CD4-positive, alpha-beta memory T cell (primary cell): ENCODE measurements around the gene MB. TPM values are rescaled to one million over a fixed set of nuclear protein-coding genes. Genes with fewer than 3 reads are reported as not detected.

ENCODE experiments used
- CTCF ChIA-PET: fragments of 350-600 bp; sonication (Branson Sonifier 250); formaldehyde crosslinking; loops from one replicate; lab custom pipeline; 2021; ENCODE audit warnings: inconsistent platforms; ENCODE audit not compliant: partially characterized antibody; lab: Charles Lee
- POLR2A ChIA-PET: fragments of 350-600 bp; sonication (Branson Sonifier 250); formaldehyde crosslinking; loops from one replicate; lab custom pipeline; 2021; ENCODE audit not compliant: partially characterized antibody; lab: Charles Lee
- DNase-seq, 5 donors: peaks; one replicate each; pipeline versions ENCODE4 v3.0.0 to v3.0.0-alpha.2; 2020 to 2022; ENCODE audit warnings: mixed read lengths in 1 of 5
- H3K27ac ChIP-seq: one replicate; pipeline ENCODE4 v1.7.0; 2013; ENCODE audit warnings: low read depth, low read length
- H3K27me3 ChIP-seq: 2 replicates; pipeline ENCODE4 v1.7.0; 2013; ENCODE audit warnings: mild to moderate bottlenecking, low read length, moderate library complexity; ENCODE audit not compliant: insufficient read depth
- H3K36me3 ChIP-seq: 2 replicates; pipeline ENCODE4 v1.7.0; 2013; ENCODE audit warnings: mild to moderate bottlenecking, low read length, moderate library complexity; ENCODE audit not compliant: insufficient read depth
- H3K4me1 ChIP-seq: 2 replicates; pipeline ENCODE4 v1.7.0; 2013; ENCODE audit warnings: mild to moderate bottlenecking, low read length, moderate library complexity; ENCODE audit not compliant: insufficient read depth
- H3K4me3 ChIP-seq, 2 donors: one replicate each; pipeline ENCODE4 v1.7.0; 2013; ENCODE audit warnings: low read length in 2 of 2, mild to moderate bottlenecking in 1 of 2
- H3K9me3 ChIP-seq, 2 donors: one replicate each; pipeline ENCODE4 v1.7.0; 2013; ENCODE audit warnings: low read length in 2 of 2, control low read depth in 1 of 2; ENCODE audit not compliant: control insufficient read depth in 1 of 2
- H3K27ac Mint-ChIP-seq, 7 donors: one replicate each; pipeline ENCODE4 v1.8.0; 2020 to 2021; ENCODE audit warnings: mixed read lengths in 7 of 7, mild to moderate bottlenecking in 6 of 7, inconsistent platforms in 3 of 7, moderate library complexity in 3 of 7
- H3K27me3 Mint-ChIP-seq, 2 donors: one replicate each; pipeline ENCODE4 v1.8.0; 2020 to 2021; ENCODE audit warnings: mixed read lengths in 2 of 2
- H3K36me3 Mint-ChIP-seq, 2 donors: one replicate each; pipeline ENCODE4 v1.8.0; 2020 to 2021; ENCODE audit warnings: mixed read lengths in 2 of 2, inconsistent platforms in 1 of 2, mild to moderate bottlenecking in 1 of 2
- H3K4me1 Mint-ChIP-seq, 4 donors: one replicate each; pipeline ENCODE4 v1.8.0; 2020 to 2021; ENCODE audit warnings: mixed read lengths in 4 of 4, mild to moderate bottlenecking in 1 of 4
- H3K4me3 Mint-ChIP-seq, 8 donors: one replicate each; pipeline ENCODE4 v1.8.0; 2020 to 2021; ENCODE audit warnings: mixed read lengths in 8 of 8, mild to moderate bottlenecking in 7 of 8, moderate library complexity in 6 of 8, inconsistent platforms in 3 of 8
- H3K9me3 Mint-ChIP-seq, 8 donors: one replicate each; pipeline ENCODE4 v1.8.0; 2020 to 2021; ENCODE audit warnings: mixed read lengths in 8 of 8, mild to moderate bottlenecking in 5 of 8, inconsistent platforms in 3 of 8, moderate library complexity in 1 of 8
- intact Hi-C: fragments of 100-400 bp; cut with micrococcal nuclease; formaldehyde crosslinking; loops from one replicate; pipeline ENCODE4 v1.15.1; 2023
- polyA plus RNA-seq, 2 donors: library from polyadenylated mRNA; unstranded; fragments of 300-500 nt; fragmentation: Illumina TruSeq; gene quantifications; one replicate each; pipeline ENCODE4 v1.2.3, GENCODE V29; 2021
- total RNA-seq, 2 experiments: library from RNA; stranded (reverse); gene quantifications; one replicate each; pipeline ENCODE4 v1.2.3, GENCODE V29; 2021

The MB gene
- total and polyA plus RNA-seq, 4 experiments from 2014 or later: not detected

- Histone ChIP-seq H3K36me3 (no peaks in the 10 kb centered on the region), H3K4me1 (no peaks in the 10 kb centered on the region), H3K9me3 (no peaks in the 10 kb centered on the region), H3K27ac (no peak overlapping the region), H3K4me3 (no peak overlapping the region), H3K27me3 (no peaks in the 10 kb centered on the region)
- intact Hi-C loops: no loop called here
- Mint-ChIP-seq H3K4me3 (no peak overlapping the region), H3K27me3 (peaks cover 5 to 16% of the 10 kb centered on the region in 2 donors), H3K4me1 (no peaks in the 10 kb centered on the region), H3K9me3 (no peaks in the 10 kb centered on the region), H3K36me3 (no peaks in the 10 kb centered on the region), H3K27ac (no peak overlapping the region)
- POLR2A ChIA-PET: no interaction called here
- DNase-seq: no peak
- CTCF ChIA-PET: no interaction called here
Observed at GRCh38 chr22:35567351-35568141, 49.6 kb downstream of the MB start.

- ChIA-PET POLR2A (no interaction called here), CTCF (interaction anchor here (0.8 to 1.3 kb wide), 2 partner anchors 11 kb away, joined by 4 to 6 read pairs; no protein-coding TSS in a partner anchor)
- intact Hi-C loops: no loop called here
- H3K9me3 ChIP-seq: no peaks in the 10 kb centered on the region
- Mint-ChIP-seq H3K27ac (no peak overlapping the region), H3K9me3 (no peaks in the 10 kb centered on the region), H3K4me1 (no peaks in the 10 kb centered on the region), H3K4me3 (no peak overlapping the region), H3K36me3 (no peaks in the 10 kb centered on the region), H3K27me3 (peaks cover 19 to 29% of the 10 kb centered on the region in 2 donors)
- no peaks in the 10 kb centered on the region for H3K36me3 ChIP-seq
- no peak overlapping the region for H3K27ac ChIP-seq
- H3K4me3 ChIP-seq: no peak overlapping the region
- no peak for DNase-seq
- no peaks in the 10 kb centered on the region for H3K4me1 ChIP-seq
- H3K27me3 ChIP-seq: no peaks in the 10 kb centered on the region
Observed at GRCh38 chr22:35564975-35565867, 51.9 kb downstream of the MB start.

GRCh38 chr22:35563211-35563610 lies 53.9 kb downstream of the MB start:
- H3K27me3 ChIP-seq: no peaks in the 10 kb centered on the region
- H3K4me3 Mint-ChIP-seq: no peak overlapping the region
- no peak overlapping the region for H3K27ac ChIP-seq
- H3K9me3 Mint-ChIP-seq: no peaks in the 10 kb centered on the region
- intact Hi-C loops: no loop called here
- no peaks in the 10 kb centered on the region for H3K4me1 Mint-ChIP-seq
- peak overlapping the region in 1 of 7 donors; percentile 93 for H3K27ac Mint-ChIP-seq
- H3K36me3 Mint-ChIP-seq: no peaks in the 10 kb centered on the region
- no peaks in the 10 kb centered on the region for H3K4me1 ChIP-seq
- no peaks in the 10 kb centered on the region for H3K36me3 ChIP-seq
- CTCF ChIA-PET: interaction anchor here (0.9 kb wide), 1 partner anchor 12 kb away, joined by 3 read pairs; no protein-coding TSS in a partner anchor
- POLR2A ChIA-PET: no interaction called here
- peaks cover 18 to 32% of the 10 kb centered on the region in 2 donors for H3K27me3 Mint-ChIP-seq
- H3K4me3 ChIP-seq: no peak overlapping the region
- DNase-seq: no peak
- no peaks in the 10 kb centered on the region for H3K9me3 ChIP-seq

GRCh38 chr22:35561796-35562526 lies 55.2 kb downstream of the MB start:
- CTCF ChIA-PET: no interaction called here
- Mint-ChIP-seq H3K4me3 (peak overlapping the region in 1 of 8 donors; percentile 54), H3K4me1 (no peaks in the 10 kb centered on the region), H3K36me3 (no peaks in the 10 kb centered on the region), H3K9me3 (no peaks in the 10 kb centered on the region), H3K27me3 (peaks cover 20 to 35% of the 10 kb centered on the region in 2 donors), H3K27ac (peak overlapping the region in 1 of 7 donors; percentile 67)
- POLR2A ChIA-PET: no interaction called here
- Histone ChIP-seq H3K36me3 (no peaks in the 10 kb centered on the region), H3K9me3 (no peaks in the 10 kb centered on the region), H3K4me1 (no peaks in the 10 kb centered on the region), H3K4me3 (no peak overlapping the region), H3K27ac (no peak overlapping the region), H3K27me3 (no peaks in the 10 kb centered on the region)
- DNase-seq: no peak
- intact Hi-C loops: no loop called here

GRCh38 chr22:35560824-35561223 lies 56.3 kb downstream of the MB start:
- H3K27ac Mint-ChIP-seq: no peak overlapping the region
- no peaks in the 10 kb centered on the region for H3K4me1 ChIP-seq
- intact Hi-C loops: no loop called here
- H3K27me3 ChIP-seq: no peaks in the 10 kb centered on the region
- H3K4me1 Mint-ChIP-seq: no peaks in the 10 kb centered on the region
- no peaks in the 10 kb centered on the region for H3K36me3 ChIP-seq
- ChIA-PET POLR2A (no interaction called here), CTCF (no interaction called here)
- H3K4me3 Mint-ChIP-seq: no peak overlapping the region
- peaks cover 20 to 32% of the 10 kb centered on the region in 2 donors for H3K27me3 Mint-ChIP-seq
- no peaks in the 10 kb centered on the region for H3K36me3 Mint-ChIP-seq
- H3K9me3 Mint-ChIP-seq: no peaks in the 10 kb centered on the region
- DNase-seq: no peak
- H3K4me3 ChIP-seq: no peak overlapping the region
- no peaks in the 10 kb centered on the region for H3K9me3 ChIP-seq
- no peak overlapping the region for H3K27ac ChIP-seq

- H3K9me3 Mint-ChIP-seq: no peaks in the 10 kb centered on the region
- no peaks in the 10 kb centered on the region for H3K9me3 ChIP-seq
- H3K4me3 ChIP-seq: no peak overlapping the region
- no peaks in the 10 kb centered on the region for H3K4me1 ChIP-seq
- no peaks in the 10 kb centered on the region for H3K4me1 Mint-ChIP-seq
- H3K27me3 ChIP-seq: no peaks in the 10 kb centered on the region
- H3K4me3 Mint-ChIP-seq: no peak overlapping the region
- no peaks in the 10 kb centered on the region for H3K36me3 ChIP-seq
- H3K27ac ChIP-seq: no peak overlapping the region
- CTCF ChIA-PET: no interaction called here
- intact Hi-C loops: no loop called here
- peaks cover 20 to 30% of the 10 kb centered on the region in 2 donors for H3K27me3 Mint-ChIP-seq
- DNase-seq: no peak
- H3K27ac Mint-ChIP-seq: no peak overlapping the region
- POLR2A ChIA-PET: no interaction called here
- H3K36me3 Mint-ChIP-seq: no peaks in the 10 kb centered on the region
Observed at GRCh38 chr22:35560366-35560765, 56.8 kb downstream of the MB start.
